NCI-H82 (cell line): ENCODE results near the gene ICOSLG.
"Not testable (repeated sequence)": the region's sequence is repeated elsewhere in the genome, so short reads cannot be mapped to it uniquely, and the experiment has no call there.

Experiments used
- DNase-seq: peaks from one replicate; lab custom pipeline; 2025; lab: John Stamatoyannopoulos, UW

ICOSLG gene

GRCh38 chr21:44240842-44241241 is at the start of gene ICOSLG:
ICOSLG (minus strand) TSS chr21:44240943; CDS start chr21:44240817, 126 bp downstream.
- DNase-seq = not testable (repeated sequence)

- no peak for DNase-seq
Observed at GRCh38 chr21:44289381-44290010, 48.8 kb upstream of the ICOSLG start.

GRCh38 chr21:44288251-44289110 is 47.7 kb upstream of the ICOSLG start:
- no peak for DNase-seq

GRCh38 chr21:44286716-44287632 is 46.2 kb upstream of the ICOSLG start:
- DNase-seq = no peak

- DNase-seq = no peak
Observed at GRCh38 chr21:44286086-44286715, 45.5 kb upstream of the ICOSLG start.

- no peak for DNase-seq
Observed at GRCh38 chr21:44285138-44285992, 44.6 kb upstream of the ICOSLG start, which contains the start of gene AIRE. AIRE (plus strand) TSS chr21:44285876; CDS start chr21:44286007, 131 bp downstream.

- DNase-seq = no peak
Observed at GRCh38 chr21:44283948-44284347, 43.2 kb upstream of the ICOSLG start.

GRCh38 chr21:44283211-44283785 is 42.6 kb upstream of the ICOSLG start:
- DNase-seq = peak; percentile 81

GRCh38 chr21:44282370-44282769 is 41.6 kb upstream of the ICOSLG start:
- DNase-seq = no peak

- no peak for DNase-seq
Observed at GRCh38 chr21:44281801-44282200, 41.1 kb upstream of the ICOSLG start.

- DNase-seq = peak; percentile 49
Observed at GRCh38 chr21:44279354-44280260, 38.9 kb upstream of the ICOSLG start.

GRCh38 chr21:44275041-44275440 is 34.3 kb upstream of the ICOSLG start:
- DNase-seq = no peak

GRCh38 chr21:44273046-44273445 is 32.3 kb upstream of the ICOSLG start:
- no peak for DNase-seq

- DNase-seq = no peak
Observed at GRCh38 chr21:44272284-44272858, 31.6 kb upstream of the ICOSLG start.

- DNase-seq = no peak
Observed at GRCh38 chr21:44271558-44272283, 31.0 kb upstream of the ICOSLG start.

- peak; percentile 44 for DNase-seq
Observed at GRCh38 chr21:44269090-44269489, 28.3 kb upstream of the ICOSLG start.

GRCh38 chr21:44267655-44268142 is 27.0 kb upstream of the ICOSLG start:
- DNase-seq = no peak

GRCh38 chr21:44265734-44266270 is 25.1 kb upstream of the ICOSLG start:
- no peak for DNase-seq
